HG02588 (cell line): ENCODE data around the gene NDE1.
A peak's percentile ranks its signal among the peaks of the same experiment; 100 is the strongest.
"Not testable (repeated sequence)": the region's sequence is repeated elsewhere in the genome, so short reads cannot be mapped to it uniquely, and the experiment has no call there.

Experiments
- ATAC-seq: cut with Tn5 transposase; IDR thresholded peaks from one replicate; pipeline ENCODE4 v1.9.1; 2021; ENCODE audit warnings: mild to moderate bottlenecking, moderate library complexity; ENCODE audit not compliant: unreplicated experiment

Gene NDE1

GRCh38 chr16:15650019-15650697 is at the start of gene NDE1:
NDE1 (plus strand) TSS chr16:15650245; CDS start chr16:15664779, 14,534 bp downstream.
- ATAC-seq, result peak; percentile 75

DNA sequence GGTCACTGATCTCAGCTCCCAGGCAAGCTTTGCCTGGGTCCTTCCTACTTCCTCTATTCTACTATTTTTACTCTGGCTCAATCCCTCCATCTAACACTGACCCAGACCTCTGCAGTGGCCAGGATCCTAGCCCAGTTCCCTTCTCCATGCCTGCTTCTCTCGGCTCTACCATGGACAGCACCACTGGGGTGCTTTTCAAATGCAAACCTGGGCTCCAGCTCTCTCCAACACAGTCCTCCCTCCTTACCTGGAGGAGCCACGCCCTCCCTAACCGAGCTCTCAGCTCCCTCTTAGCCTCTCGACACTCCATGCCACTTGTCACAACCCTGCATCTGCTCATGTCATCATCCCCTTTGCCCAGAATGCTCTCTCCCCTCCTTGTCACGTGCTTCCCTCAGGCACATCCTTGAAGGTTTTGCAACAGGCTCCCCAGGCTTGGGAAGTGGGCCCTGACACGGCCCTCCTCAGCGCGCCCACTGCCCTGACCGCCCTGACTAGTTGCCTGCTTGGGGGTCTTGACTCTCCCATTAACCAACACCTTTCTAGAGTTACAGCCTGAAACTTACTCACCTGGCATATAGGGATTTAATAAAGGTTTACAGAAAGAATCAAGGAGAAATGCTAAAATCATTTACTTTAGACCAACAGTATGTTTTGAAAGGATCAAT is 48.7 kb upstream of the NDE1 start:
- no peak for ATAC-seq

DNA sequence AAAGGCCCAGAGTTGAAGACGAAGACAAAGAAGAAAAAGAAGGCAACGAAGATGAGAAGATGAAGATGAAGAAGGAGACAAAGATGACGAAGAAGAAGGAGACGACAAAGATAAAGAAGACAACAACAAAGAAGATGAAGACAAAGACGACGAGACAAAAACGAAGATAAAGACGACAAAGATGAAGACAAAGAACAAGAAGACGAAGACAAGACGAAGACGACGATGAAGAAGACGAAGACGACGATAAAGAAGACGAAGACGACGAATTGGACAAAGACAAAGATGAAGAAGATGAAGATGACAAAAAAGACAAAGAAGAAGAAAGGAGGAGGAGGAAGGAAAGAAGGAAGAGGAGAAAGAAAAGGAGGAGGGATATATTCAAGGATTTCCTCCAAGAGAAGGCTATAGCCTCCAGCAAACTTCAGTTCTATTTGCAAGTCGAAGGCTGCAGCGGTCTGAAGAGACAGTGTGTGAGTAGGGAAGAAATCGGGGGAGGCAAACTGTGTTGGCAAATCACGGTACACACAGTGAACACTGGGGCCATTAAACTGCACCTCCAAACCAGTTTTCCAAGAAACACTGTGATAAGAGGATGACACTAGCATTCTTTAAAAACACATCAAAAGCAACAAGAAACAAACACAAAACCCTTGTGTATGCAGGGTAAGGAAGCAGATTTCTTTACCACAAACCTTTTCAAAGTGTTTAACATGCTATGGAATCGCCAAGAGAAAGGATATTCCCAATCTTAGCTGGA is 47.6 kb upstream of the NDE1 start:
- no peak for ATAC-seq

DNA sequence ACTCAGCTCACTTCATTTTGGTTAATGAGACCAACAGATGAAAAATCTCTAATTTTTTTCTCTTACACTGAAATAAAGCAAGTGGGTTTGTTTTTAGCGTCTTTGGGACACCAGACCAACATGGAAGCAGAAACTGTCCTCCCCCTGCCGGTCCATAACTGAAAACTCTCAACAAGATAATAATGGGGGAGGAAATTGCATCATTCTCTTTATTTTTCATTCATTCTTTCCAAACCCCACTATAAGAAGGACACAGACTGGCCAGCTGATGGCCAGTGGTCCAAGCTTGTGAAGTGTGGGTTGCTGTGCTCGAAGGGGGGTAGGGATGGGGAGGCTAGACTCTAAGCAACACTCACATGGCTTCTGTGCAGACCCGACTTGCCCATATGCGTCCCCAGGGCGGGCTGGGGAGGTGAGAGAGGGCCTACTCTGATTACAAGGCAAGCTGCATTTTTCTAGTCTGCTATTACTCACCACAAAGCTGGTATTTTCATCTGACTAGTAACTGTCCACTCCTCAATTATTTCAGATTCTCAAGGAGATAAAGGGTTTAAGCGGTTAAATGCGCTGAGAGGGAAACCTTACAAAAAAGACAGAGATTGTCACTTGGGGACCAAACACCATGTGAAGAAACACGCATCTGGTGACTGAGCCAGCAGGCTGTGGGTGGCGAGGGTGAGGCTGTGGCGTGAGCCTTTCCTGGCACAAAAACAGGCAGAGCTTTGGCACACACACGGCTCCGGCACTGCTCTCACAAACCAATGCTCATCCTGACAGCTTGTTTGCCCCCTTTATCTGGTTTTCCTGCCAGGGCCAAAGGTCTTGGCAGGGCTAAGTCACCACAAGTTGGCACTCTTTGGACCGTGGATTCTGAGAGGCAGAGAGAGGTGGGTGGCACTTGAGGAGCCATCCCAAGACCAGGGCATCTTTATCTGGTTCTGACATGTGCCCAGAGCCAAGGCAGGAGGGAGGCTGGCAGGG is 45.3 kb upstream of the NDE1 start:
- ATAC-seq, result no peak

- no peak for ATAC-seq
These were observed 44.1 kb upstream of the NDE1 start for GRCh38 chr16:15605839-15606517.

- no peak for ATAC-seq
These were observed 43.4 kb upstream of the NDE1 start for GRCh38 chr16:15606518-15607220.

GRCh38 chr16:15607221-15607699 is 42.8 kb upstream of the NDE1 start:
- ATAC-seq, result not testable (repeated sequence)

DNA sequence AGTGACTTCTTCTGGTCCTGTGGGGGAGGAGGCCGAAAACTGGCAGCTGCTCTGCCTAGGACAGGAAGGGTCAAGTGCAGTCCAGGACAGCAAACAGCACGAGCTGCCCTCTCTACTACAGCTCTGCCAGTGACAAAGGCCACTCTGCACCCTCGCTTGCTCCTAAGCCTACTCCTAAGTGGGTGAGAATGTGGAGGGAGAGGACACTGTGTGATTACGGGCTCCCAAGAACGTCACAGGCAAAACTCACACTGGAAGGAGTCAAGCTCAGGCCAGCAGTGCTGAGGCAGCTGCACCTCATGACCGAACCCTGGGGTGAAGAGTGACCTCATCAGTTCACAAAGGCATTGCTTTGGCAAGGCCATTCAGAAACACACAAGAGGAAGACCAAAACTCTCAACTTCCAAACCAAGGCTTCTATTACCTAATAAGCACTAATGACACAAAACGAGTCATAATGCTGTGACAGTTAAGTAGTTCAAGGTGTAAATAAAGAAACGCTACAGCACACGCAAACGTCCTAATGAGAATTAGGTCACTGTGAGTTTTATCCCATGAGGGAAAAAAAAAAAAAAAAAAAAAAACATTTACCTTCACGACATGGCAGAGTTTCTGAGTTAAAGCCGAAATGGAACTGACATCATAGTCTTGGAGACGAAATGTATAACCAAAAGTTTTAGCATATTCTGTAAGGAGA is 42.2 kb upstream of the NDE1 start:
- ATAC-seq, result no peak

GRCh38 chr16:15608398-15609285 is 41.4 kb upstream of the NDE1 start:
- ATAC-seq, result no peak

- no peak for ATAC-seq
These were observed 40.8 kb upstream of the NDE1 start for GRCh38 chr16:15609286-15609649.

DNA sequence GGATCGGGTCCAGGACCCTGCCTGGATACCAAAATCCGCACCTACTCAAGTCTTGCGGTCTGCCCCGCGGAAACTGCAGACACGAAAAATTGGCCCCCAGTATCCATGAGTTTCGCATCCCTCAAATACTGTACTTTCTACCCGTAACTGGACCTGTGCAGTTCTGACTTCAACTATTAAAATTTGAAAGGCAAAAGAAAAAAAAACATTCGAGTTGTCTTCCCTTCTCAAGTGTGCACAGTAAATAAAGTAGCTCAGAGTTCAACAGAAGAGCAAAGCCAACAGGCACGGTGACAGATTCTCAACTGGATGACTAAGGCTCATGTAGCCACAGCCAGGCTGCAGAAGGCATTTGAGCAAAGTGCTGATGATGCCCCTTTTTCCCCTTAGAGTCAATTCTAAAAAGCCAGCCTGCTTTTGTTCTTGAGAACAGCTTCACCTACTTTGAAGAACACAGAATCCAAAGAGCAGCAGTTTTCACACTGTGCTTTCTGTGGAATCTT is 39.6 kb upstream of the NDE1 start:
- ATAC-seq, result no peak

DNA sequence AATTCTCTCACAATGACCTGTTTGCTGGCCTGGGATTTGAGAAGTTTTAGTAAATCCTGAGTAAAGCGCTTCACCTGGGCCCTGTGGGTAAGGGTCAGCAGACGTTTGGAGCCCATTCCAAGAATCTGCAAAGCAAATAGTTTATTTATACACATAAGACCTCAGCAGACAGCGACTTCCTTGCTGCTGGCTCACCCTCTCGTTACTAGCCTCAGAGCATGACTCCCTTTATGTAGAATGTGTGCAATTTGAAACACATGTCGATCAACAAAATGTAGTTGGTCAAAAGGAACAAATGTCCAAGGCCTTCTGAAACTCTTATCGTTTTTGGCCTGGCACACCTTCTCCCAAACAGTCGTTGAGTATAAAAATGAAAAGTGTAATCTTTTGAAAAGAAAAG is 38.4 kb upstream of the NDE1 start:
- no peak for ATAC-seq

DNA sequence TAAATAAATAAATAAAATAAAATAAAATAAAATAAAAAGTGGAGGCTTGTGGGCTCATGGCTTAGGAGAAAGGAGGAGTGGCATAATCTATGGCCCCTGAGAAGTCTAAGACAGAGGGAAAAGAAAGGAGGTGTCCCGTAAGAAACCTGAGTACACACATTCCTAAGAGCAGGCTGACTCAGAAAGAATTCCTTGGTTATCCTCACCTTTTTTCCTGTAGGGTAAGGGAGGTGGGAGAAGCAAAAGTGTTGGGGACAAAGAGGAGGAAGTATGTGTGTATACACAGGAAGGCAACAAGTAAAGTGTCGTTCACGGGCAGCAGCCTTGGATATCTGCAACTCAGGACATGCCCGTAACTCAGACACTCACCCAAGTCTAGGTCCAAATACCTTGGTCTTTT is 36.4 kb upstream of the NDE1 start:
- ATAC-seq, result no peak

GRCh38 chr16:15616012-15616411 is 34.0 kb upstream of the NDE1 start:
- ATAC-seq, result no peak

GRCh38 chr16:15616475-15617165 is 33.4 kb upstream of the NDE1 start:
- ATAC-seq, result no peak

GRCh38 chr16:15617901-15618300 is 32.1 kb upstream of the NDE1 start:
- ATAC-seq, result no peak

- ATAC-seq, result no peak
These were observed 31.7 kb upstream of the NDE1 start for GRCh38 chr16:15618392-15618791.
